ENCODE results near the gene FOXN1.

GRCh38 chr17:28574526-28574925 lies 68.4 kb downstream of the FOXN1 start:
- no peak for TF ChIP-seq EP300 (IDR thresholded peaks at IDR 0.05; ENCODE audit: low read depth in 2 of 2, low read length in 2 of 2)
- TF ChIP-seq EP300 (CRISPR knock-in tag; IDR thresholded peaks at IDR 0.05; ENCODE audit: borderline replicate concordance): no peak
- no peak for TF ChIP-seq CENPX (CRISPR knock-in tag; IDR thresholded peaks at IDR 0.05)
- no peak for TF ChIP-seq ATF4 (CRISPR knock-in tag; IDR thresholded peaks at IDR 0.05)
- TF ChIP-seq CTCF (CRISPR knock-in tag; IDR thresholded peaks at IDR 0.05): no peak
- TF ChIP-seq POLR2A (IDR thresholded peaks at IDR 0.05; ENCODE audit: insufficient read depth in 1 of 2, low read depth in 2 of 2, low read length in 2 of 2): no peak
- TF ChIP-seq SIN3A (IDR thresholded peaks at IDR 0.05; ENCODE audit: borderline replicate concordance, low read depth, low read length): no peak
- no peak for TF ChIP-seq CBFB (CRISPR knock-in tag; IDR thresholded peaks at IDR 0.05)
- TF ChIP-seq CEBPG (CRISPR knock-in tag; IDR thresholded peaks at IDR 0.05): no peak
- TF ChIP-seq NFKBIZ (CRISPR knock-in tag; IDR thresholded peaks at IDR 0.05): no peak
- TF ChIP-seq TOPORS (CRISPR knock-in tag; IDR thresholded peaks at IDR 0.05): no peak
- TF ChIP-seq MAZ (IDR thresholded peaks at IDR 0.05; ENCODE audit: borderline replicate concordance, low read depth, low read length): no peak
- TF ChIP-seq MAZ (CRISPR knock-in tag; IDR thresholded peaks at IDR 0.05; ENCODE audit: low read depth): no peak
- no peak for TF ChIP-seq STAT5B (CRISPR knock-in tag; IDR thresholded peaks at IDR 0.05)

All from HepG2 (cell line).